Mesenchymal stem cell (in vitro differentiated cells and primary cell): ENCODE data around the gene MS4A4A.

Experiments
- DNase-seq: peaks from one replicate; pipeline ENCODE4 v3.0.0-alpha.2; 2013
- H2AFZ ChIP-seq: one replicate; pipeline ENCODE4 v1.6.1; 2013; ENCODE audit warnings: low read depth, mild to moderate bottlenecking, control low read depth, inconsistent platforms, low read length, moderate library complexity
- H2AK5ac ChIP-seq: 2 replicates; pipeline ENCODE4 v1.6.1; 2013; ENCODE audit warnings: low read length, moderate library complexity, mild to moderate bottlenecking, inconsistent platforms; ENCODE audit not compliant: severe bottlenecking
- H2BK120ac ChIP-seq: one replicate; pipeline ENCODE4 v1.6.1; 2013; ENCODE audit warnings: low read depth, mild to moderate bottlenecking, inconsistent platforms, low read length, moderate library complexity
- H2BK12ac ChIP-seq, 2 experiments: one replicate each; pipeline ENCODE4 v1.6.1; 2013; ENCODE audit warnings: inconsistent platforms in 2 of 2, low read length in 2 of 2, mild to moderate bottlenecking in 2 of 2, moderate library complexity in 2 of 2, control low read depth in 1 of 2
- H2BK15ac ChIP-seq: one replicate; pipeline ENCODE4 v1.6.1; 2013; ENCODE audit warnings: mild to moderate bottlenecking, low read depth, inconsistent platforms; ENCODE audit not compliant: poor library complexity, severe bottlenecking
- H2BK5ac ChIP-seq: 2 replicates; pipeline ENCODE4 v1.6.1; 2013; ENCODE audit warnings: low read depth, mild to moderate bottlenecking, low read length, control low read depth, inconsistent platforms; ENCODE audit not compliant: poor library complexity, severe bottlenecking
- H3K14ac ChIP-seq, 2 experiments: one replicate each; pipeline ENCODE4 v1.6.1; 2013; ENCODE audit warnings: inconsistent platforms in 2 of 2, low read length in 2 of 2, control low read depth in 1 of 2, mild to moderate bottlenecking in 1 of 2, moderate library complexity in 1 of 2
- H3K18ac ChIP-seq, 2 experiments: one replicate each; pipeline ENCODE4 v1.6.1; 2013; ENCODE audit warnings: inconsistent platforms in 2 of 2, low read length in 2 of 2, control low read depth in 1 of 2, low read depth in 1 of 2, mild to moderate bottlenecking in 1 of 2
- H3K23ac ChIP-seq, 2 experiments: one replicate each; pipeline ENCODE4 v1.6.1; 2013; ENCODE audit warnings: inconsistent platforms in 2 of 2, low read length in 2 of 2, mild to moderate bottlenecking in 2 of 2, moderate library complexity in 2 of 2, control low read depth in 1 of 2
- H3K27ac ChIP-seq: 2 replicates; pipeline ENCODE4 v1.5.1; 2013; ENCODE audit warnings: mild to moderate bottlenecking, moderate library complexity, low read length, control low read depth, inconsistent platforms; ENCODE audit not compliant: poor library complexity, severe bottlenecking
- H3K27me3 ChIP-seq, 2 experiments: 2 replicates each; pipeline versions ENCODE4 v1.6.1 to v1.7.0; 2013; ENCODE audit warnings: low read length in 2 of 2, mild to moderate bottlenecking in 2 of 2, moderate library complexity in 2 of 2, control low read depth in 1 of 2, inconsistent platforms in 1 of 2; ENCODE audit not compliant: control insufficient read depth in 1 of 2, insufficient read depth in 1 of 2
- H3K36me3 ChIP-seq, 2 experiments: 2 replicates each; pipeline versions ENCODE4 v1.6.1 to v1.7.0; 2013; ENCODE audit warnings: low read length in 2 of 2, control low read depth in 1 of 2, inconsistent platforms in 1 of 2, low read depth in 1 of 2, mild to moderate bottlenecking in 1 of 2; ENCODE audit not compliant: insufficient read depth in 2 of 2, control insufficient read depth in 1 of 2
- H3K4ac ChIP-seq, 2 experiments: one replicate each; pipeline ENCODE4 v1.6.1; 2013; ENCODE audit warnings: inconsistent platforms in 2 of 2, low read length in 2 of 2, mild to moderate bottlenecking in 2 of 2, moderate library complexity in 2 of 2, control low read depth in 1 of 2, low read depth in 1 of 2
- H3K4me1 ChIP-seq: 2 replicates; pipeline ENCODE4 v1.6.1; 2013; ENCODE audit warnings: low read depth, low read length, control low read depth; ENCODE audit not compliant: control insufficient read depth, insufficient read depth
- H3K4me2 ChIP-seq: 2 replicates; pipeline ENCODE4 v1.6.1; 2013; ENCODE audit warnings: low read length, mild to moderate bottlenecking, inconsistent platforms; ENCODE audit not compliant: poor library complexity, severe bottlenecking
- H3K4me3 ChIP-seq, 2 experiments: 2 replicates each; pipeline versions ENCODE4 v1.5.1 to v1.7.0; 2013; ENCODE audit warnings: low read length in 2 of 2, mild to moderate bottlenecking in 2 of 2, control low read depth in 1 of 2, low read depth in 1 of 2; ENCODE audit not compliant: insufficient read depth in 1 of 2
- H3K79me1 ChIP-seq: replicated peaks from 2 replicates; pipeline ENCODE4 v1.6.1; 2013; ENCODE audit warnings: mild to moderate bottlenecking, control low read depth, low read length, inconsistent platforms; ENCODE audit not compliant: poor library complexity, severe bottlenecking
- H3K9ac ChIP-seq: 2 replicates; pipeline ENCODE4 v1.7.0; 2013; ENCODE audit warnings: mild to moderate bottlenecking, low read length, moderate library complexity
- H3K9me3 ChIP-seq: 2 replicates; pipeline ENCODE4 v1.7.0; 2013; ENCODE audit warnings: mild to moderate bottlenecking, low read length; ENCODE audit not compliant: control insufficient read depth
- H4K8ac ChIP-seq: one replicate; pipeline ENCODE4 v1.6.1; 2013; ENCODE audit warnings: inconsistent platforms, mild to moderate bottlenecking, low read length, moderate library complexity
- H4K91ac ChIP-seq: one replicate; pipeline ENCODE4 v1.6.1; 2013; ENCODE audit warnings: mild to moderate bottlenecking, low read length, inconsistent platforms
- WGBS: methylation state at CpG from one replicate; pipeline ENCODE4 v1.1.7; 2013; ENCODE audit warnings: mixed read lengths; 5-methylcytosine and 5-hydroxymethylcytosine counted together

The MS4A4A gene

DNA sequence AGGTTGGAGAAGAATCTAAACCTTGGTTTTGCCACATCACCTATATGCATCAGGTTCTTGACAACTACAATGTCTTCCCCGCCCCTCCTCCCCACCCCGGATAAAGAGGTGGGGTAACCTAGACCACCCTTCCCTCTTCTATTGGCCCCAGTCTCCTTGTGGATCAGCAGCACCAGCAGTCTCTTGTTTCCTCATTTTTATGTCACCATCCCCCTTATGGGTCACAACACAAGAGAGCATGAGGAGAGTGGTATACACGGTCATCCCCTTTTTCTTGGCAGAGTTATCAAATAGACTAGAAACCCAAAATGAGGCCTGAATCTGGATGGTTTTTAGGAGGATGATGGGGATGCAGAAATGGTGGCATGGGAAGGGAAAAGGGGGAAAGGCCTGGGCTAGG lies 38.7 kb upstream of the MS4A4A start:
- H2AFZ ChIP-seq = no peak overlapping the region
- H3K14ac ChIP-seq = no peak overlapping the region
- H3K4ac ChIP-seq = no peak overlapping the region
- no peak for DNase-seq
- H2BK5ac ChIP-seq = no peak overlapping the region
- no peak overlapping the region for H2BK15ac ChIP-seq
- 89% methylated on average over 3 of the region's 3 CpGs for WGBS
- H3K18ac ChIP-seq = no peak overlapping the region
- H4K8ac ChIP-seq = no peak overlapping the region
- H3K79me1 ChIP-seq = no peaks in the 10 kb centered on the region
- H3K27me3 ChIP-seq = peaks cover 0 to under 1% of the 10 kb centered on the region in 2 experiments
- H3K9ac ChIP-seq = no peak overlapping the region
- H4K91ac ChIP-seq = no peak overlapping the region
- H3K4me2 ChIP-seq = no peak overlapping the region
- H2BK120ac ChIP-seq = no peak overlapping the region
- H3K36me3 ChIP-seq = no peaks in the 10 kb centered on the region
- H3K9me3 ChIP-seq = no peaks in the 10 kb centered on the region
- H3K27ac ChIP-seq = no peak overlapping the region
- H3K4me1 ChIP-seq = no peaks in the 10 kb centered on the region
- H2BK12ac ChIP-seq = no peak overlapping the region
- H3K23ac ChIP-seq = no peak overlapping the region
- H2AK5ac ChIP-seq = no peak overlapping the region
- no peak overlapping the region for H3K4me3 ChIP-seq

DNA sequence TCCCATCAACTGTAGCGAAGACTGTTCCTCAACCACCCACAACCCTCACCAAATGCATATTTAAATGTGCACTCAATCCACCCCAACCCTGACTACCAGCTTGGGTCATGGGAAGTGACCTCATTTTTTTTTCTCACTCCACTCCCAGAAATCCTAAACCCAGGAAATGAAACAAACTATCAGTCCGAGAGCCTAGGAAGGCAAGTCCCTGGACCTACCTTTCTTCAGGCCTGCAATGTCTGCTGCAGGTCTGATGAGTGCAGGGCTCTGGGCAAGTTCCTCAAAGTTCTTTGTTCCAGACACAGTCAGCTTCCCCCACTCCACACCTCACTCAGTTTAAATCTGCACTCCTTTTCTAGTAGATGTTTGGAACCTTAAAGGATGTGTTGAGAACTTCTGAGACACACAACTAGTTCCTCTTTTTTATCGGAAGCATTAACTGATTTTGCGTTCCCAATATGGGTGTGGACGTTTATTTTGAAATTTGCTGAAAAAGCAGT lies 37.7 kb upstream of the MS4A4A start, which contains the start of gene MS4A4E:
MS4A4E (minus strand) TSS at position 398 of the 500 bp plus-strand sequence. CDS start 13,082 bp downstream, outside the sequence.
- Histone ChIP-seq H3K18ac (no peak within 1 kb of the TSS), H3K79me1 (no peaks in the 10 kb centered on the region), H3K4me1 (no peaks in the 10 kb centered on the region), H2AK5ac (no peak within 1 kb of the TSS), H3K36me3 (no peaks in the 10 kb centered on the region), H4K8ac (no peak within 1 kb of the TSS), H2BK120ac (no peak within 1 kb of the TSS), H3K9ac (no peak within 1 kb of the TSS), H2AFZ (no peak within 1 kb of the TSS), H3K23ac (no peak within 1 kb of the TSS), H3K4me3 (no peak within 1 kb of the TSS), H3K27ac (no peak within 1 kb of the TSS), H2BK15ac (no peak within 1 kb of the TSS), H3K14ac (no peak within 1 kb of the TSS), H4K91ac (no peak within 1 kb of the TSS), H3K4ac (no peak within 1 kb of the TSS), H3K27me3 (peaks cover 0 to 7% of the 10 kb centered on the region in 2 experiments), H3K4me2 (no peak within 1 kb of the TSS), H2BK5ac (no peak within 1 kb of the TSS), H2BK12ac (no peak within 1 kb of the TSS), H3K9me3 (no peaks in the 10 kb centered on the region)
- DNase-seq = no peak
- WGBS = 88% methylated on average over 5 of the region's 5 CpGs

DNA sequence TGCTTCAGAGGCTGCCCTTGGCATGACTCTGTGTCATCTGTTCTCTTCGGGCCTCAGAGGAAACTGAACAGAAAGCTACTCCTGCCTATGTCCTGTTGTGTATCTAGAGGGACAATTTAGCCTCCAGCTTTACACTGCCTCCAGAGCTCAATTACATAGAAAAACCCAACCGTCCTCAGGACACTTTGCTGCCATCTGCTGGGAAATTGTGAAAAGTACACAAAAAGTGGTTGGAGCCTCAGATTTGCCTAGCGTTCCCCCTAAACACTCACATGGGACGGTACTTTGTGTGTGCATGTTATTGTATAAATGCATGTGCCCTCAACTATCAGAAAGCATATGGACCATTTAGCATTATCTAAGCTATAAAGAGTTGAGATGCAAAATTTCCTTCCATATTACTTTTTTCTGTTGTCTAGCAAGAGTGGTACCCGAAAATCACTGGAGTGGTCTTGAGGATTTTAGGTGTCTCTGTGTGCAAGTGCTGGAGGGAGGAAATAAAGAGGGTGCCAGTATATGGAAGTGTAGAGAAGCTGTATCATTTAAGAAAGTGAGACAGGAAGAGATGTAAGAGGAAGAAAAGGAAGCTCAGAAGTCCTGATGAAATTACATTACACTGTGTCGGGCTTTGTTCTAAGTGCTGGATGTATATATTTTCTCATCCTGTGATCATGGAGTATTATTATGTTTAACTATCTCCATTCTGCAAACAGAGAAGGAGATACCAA lies 28.8 kb upstream of the MS4A4A start:
- Histone ChIP-seq H3K27me3 (peaks cover 0 to 11% of the 10 kb centered on the region in 2 experiments), H2BK5ac (no peak overlapping the region), H3K4me2 (no peak overlapping the region), H3K36me3 (no peaks in the 10 kb centered on the region), H3K4ac (no peak overlapping the region), H3K9me3 (peaks cover 6% of the 10 kb centered on the region), H2BK15ac (no peak overlapping the region), H2AFZ (no peak overlapping the region), H3K79me1 (no peaks in the 10 kb centered on the region), H3K18ac (no peak overlapping the region), H3K23ac (no peak overlapping the region), H3K27ac (no peak overlapping the region), H4K8ac (no peak overlapping the region), H3K4me3 (no peak overlapping the region), H2BK120ac (no peak overlapping the region), H4K91ac (no peak overlapping the region), H3K14ac (no peak overlapping the region), H3K9ac (no peak overlapping the region), H3K4me1 (no peaks in the 10 kb centered on the region), H2BK12ac (no peak overlapping the region), H2AK5ac (no peak overlapping the region)
- peak; percentile 37 for DNase-seq
- 47% methylated on average over 3 of the region's 6 CpGs for WGBS

DNA sequence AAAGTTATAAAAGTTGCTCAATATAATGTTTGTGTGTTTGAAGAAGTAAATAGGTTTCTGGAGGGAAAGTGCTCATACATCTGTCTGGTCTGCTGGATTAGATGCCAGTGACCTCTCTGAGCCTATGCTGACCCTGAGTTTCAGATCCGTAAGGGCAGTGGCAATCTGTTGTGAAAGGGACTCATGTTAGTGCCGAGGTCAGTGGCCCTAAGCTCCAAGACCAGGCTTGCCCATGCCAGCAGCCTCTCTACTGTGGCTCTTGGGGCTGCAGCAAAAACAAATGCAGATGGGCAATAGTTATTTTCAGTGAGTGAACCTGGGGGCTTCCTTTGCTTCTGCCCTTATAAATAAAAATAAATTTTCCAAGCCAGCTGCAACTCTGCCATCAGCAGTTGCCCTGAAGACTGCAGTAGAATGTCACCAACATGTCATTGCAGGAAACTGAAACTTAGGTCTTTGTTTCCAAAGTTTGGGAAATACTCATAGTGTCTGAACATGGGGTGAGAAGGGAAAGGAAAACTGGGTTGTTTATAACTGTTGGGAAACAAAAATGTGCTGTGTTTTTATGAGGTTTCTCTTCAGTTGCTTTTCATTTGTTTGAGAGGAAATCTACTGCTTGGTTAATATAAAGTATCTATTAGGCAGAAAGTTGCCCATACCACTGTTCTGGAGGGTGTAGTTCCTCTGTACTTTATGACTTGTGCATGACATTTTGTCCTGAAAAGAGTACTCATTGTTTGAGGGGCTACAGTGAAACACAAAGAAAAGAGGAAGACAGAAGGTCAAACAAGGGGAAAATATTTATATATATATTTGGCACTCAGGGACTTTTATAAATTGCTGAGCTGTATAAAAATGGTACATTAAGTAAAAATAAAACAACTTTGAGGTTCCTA lies 28.0 kb upstream of the MS4A4A start:
- Histone ChIP-seq H3K36me3 (no peaks in the 10 kb centered on the region), H3K27me3 (peaks cover 0 to 4% of the 10 kb centered on the region in 2 experiments), H3K4me2 (no peak overlapping the region), H4K91ac (no peak overlapping the region), H3K23ac (no peak overlapping the region), H2BK5ac (no peak overlapping the region), H3K14ac (no peak overlapping the region), H3K27ac (no peak overlapping the region), H3K4me3 (no peak overlapping the region), H2AFZ (no peak overlapping the region), H3K18ac (no peak overlapping the region), H2AK5ac (no peak overlapping the region), H4K8ac (no peak overlapping the region), H2BK15ac (no peak overlapping the region), H3K9me3 (peaks cover 6% of the 10 kb centered on the region), H2BK120ac (no peak overlapping the region), H3K79me1 (no peaks in the 10 kb centered on the region), H2BK12ac (no peak overlapping the region), H3K4me1 (no peaks in the 10 kb centered on the region), H3K4ac (no peak overlapping the region), H3K9ac (no peak overlapping the region)
- DNase-seq = no peak
- 45% methylated on average over 2 of the region's 2 CpGs for WGBS
